UCSD-AML1 (cell line): ENCODE results near the gene CNOT6.
"Not testable (repeated sequence)": the region's sequence is repeated elsewhere in the genome, so short reads cannot be mapped to it uniquely, and the experiment has no call there.

Experiments
- DNase-seq: peaks from one replicate; lab custom pipeline; 2025; ENCODE audit not compliant: unreplicated experiment; lab: John Stamatoyannopoulos, UW

CNOT6 gene

DNA sequence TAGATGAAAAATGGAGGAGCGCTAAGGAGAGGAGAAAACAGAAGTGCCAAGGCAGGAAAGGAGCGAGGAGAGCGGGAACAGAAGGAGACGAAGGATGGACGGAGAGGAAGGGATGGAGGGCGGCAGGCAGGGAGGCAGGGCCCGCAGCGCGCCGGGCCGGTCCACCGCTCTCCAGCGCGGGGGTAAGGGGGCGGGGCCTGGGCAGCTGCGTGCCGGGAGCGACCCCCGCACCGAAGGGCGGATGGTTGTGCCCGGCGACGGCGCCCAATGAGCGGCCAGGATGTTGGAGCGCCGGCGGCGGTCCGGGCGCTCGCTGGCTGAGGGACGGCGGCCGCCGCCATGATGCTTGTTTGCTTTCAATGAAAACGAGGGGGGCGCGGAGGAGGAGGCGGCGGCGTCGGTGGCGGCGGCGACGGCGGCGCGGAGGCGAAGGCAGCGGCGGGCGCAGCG, at the start of gene CNOT6:
Gene CNOT6 (plus strand): TSS at position 320 of the 450 bp plus-strand sequence. CDS start 34,898 bp downstream, outside the sequence.
- DNase-seq, result peak; percentile 95

DNA sequence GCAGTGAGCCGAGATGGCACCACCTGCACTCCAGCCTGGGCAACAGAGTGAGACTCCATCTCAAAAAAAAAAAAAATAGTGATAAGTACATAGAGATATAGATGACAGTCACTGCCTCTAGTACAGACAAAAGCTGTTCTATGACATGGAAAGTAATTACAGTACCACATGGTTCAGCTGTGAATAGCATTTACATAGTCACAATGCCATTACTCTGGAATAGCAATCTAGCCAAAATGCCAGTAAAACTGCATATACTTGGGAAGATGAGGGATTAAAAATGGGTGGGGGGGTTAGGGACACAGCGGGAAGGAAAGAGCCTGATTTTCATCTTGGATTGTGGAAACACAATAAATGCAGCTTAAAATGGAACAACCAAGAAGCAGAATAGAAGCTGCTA, 39.4 kb upstream of the CNOT6 start:
- no peak for DNase-seq

DNA sequence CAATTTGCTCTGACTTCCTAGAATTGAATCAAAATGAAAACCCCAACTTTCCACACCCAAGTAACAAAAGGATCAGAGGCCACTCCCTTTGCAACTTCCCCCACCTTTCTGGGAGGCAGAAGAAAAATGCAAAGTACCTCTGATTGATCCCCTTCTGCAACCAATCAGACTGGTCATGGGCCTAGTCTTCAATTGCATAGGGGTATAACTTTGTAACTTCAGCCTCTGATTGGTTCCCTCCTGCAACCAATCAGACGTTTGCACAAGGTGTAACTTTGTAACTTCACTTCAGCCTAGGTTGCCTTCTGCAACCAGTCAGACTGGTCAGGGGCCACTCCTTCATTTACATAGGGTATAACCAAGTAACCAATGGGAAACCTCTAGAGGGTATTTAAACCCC, 38.3 kb upstream of the CNOT6 start:
- no peak for DNase-seq

- no peak for DNase-seq
Observed at GRCh38 chr5:180456792-180457191, 37.4 kb upstream of the CNOT6 start.

DNA sequence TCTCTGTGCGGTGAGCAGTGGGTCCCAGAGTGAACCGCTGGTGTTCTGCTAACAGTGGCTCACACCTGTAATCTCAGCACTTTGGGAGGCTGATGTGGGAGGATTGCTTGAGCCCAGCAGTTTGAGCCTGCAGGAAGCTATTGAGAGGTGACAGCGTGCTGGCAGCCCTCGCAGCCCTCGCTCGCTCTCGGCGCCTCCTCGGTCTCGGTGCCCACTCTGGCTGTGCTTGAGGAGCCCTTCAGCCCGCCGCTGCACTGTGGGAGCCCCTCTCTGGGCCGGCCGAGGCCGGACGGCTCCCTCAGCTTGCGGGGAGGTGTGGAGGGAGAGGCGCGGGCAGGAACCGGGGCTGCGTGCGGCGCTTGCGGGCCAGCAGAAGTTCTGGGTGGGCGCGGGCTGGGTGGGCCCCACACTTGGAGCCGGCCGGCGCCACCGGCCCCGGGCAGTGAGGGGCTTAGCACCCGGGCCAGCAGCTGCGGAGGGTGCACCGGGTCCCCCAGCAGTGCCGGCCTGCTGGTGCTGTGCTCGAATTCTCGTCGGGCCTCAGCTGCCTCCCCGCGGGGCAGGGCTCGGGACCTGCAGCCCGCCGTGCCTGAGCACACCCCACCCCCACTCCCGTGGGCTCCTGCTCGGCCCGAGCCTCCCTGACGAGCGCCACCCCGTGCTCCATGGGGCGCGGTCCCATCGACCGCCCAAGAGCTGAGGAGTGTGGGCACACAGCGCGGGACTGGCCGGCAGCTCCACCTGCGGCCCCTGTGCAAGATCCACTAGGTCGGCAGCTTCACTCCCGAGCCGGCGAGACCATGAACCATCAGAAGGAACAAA, 35.1 kb upstream of the CNOT6 start:
- not testable (repeated sequence) for DNase-seq

GRCh38 chr5:180459674-180460142, 34.5 kb upstream of the CNOT6 start:
- not testable (repeated sequence) for DNase-seq

GRCh38 chr5:180460834-180461233, 33.3 kb upstream of the CNOT6 start:
- DNase-seq, result no peak

- no peak for DNase-seq
Observed at GRCh38 chr5:180461303-180461702, 32.9 kb upstream of the CNOT6 start.

- no peak for DNase-seq
Observed at GRCh38 chr5:180463216-180463900, 30.8 kb upstream of the CNOT6 start.

DNA sequence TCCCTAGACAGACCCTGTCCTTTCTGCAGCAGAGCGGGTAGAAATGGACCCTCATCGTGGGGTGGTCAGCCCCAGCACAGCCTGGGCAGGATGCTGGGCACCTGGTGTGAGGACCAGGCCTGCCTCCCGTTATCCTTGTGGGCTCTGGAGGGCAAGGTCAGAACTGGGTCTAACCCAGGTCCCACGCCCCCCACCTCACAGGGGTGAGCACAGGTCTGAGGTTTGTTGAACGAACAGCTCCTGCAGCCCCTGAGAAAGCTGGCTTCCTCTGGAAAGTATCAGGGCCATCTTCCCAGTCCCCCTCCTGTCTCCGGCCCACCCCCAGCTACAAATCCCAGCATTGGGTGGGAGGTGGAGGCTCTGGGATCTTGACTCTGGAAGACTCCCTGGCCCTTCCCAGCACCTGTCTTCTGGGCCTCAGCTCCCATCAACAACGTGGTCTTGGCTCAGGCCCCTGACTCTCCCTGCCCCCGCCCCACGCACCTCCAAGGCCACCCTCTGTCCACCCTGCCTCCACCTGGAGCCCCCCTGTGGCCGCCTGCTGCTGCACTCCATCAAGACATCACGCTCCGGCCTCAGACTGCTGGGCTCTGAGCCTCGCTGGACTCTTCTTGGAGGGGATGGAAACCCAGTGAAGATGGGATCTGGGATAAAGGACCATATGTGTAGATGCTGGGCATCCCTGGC, 30.1 kb upstream of the CNOT6 start:
- no peak for DNase-seq

- DNase-seq, result no peak
Observed at GRCh38 chr5:180464603-180464970, 29.6 kb upstream of the CNOT6 start.

GRCh38 chr5:180465052-180465451, 29.1 kb upstream of the CNOT6 start:
- DNase-seq, result not testable (repeated sequence)

- no peak for DNase-seq
Observed at GRCh38 chr5:180466316-180466715, 27.9 kb upstream of the CNOT6 start.

GRCh38 chr5:180467028-180467975, 26.9 kb upstream of the CNOT6 start:
- DNase-seq, result no peak

- DNase-seq, result no peak
Observed at GRCh38 chr5:180467989-180468731, 26.0 kb upstream of the CNOT6 start.

- DNase-seq, result no peak
Observed at GRCh38 chr5:180468732-180469585, 25.2 kb upstream of the CNOT6 start.

GRCh38 chr5:180469586-180469865, 24.7 kb upstream of the CNOT6 start:
- no peak for DNase-seq

DNA sequence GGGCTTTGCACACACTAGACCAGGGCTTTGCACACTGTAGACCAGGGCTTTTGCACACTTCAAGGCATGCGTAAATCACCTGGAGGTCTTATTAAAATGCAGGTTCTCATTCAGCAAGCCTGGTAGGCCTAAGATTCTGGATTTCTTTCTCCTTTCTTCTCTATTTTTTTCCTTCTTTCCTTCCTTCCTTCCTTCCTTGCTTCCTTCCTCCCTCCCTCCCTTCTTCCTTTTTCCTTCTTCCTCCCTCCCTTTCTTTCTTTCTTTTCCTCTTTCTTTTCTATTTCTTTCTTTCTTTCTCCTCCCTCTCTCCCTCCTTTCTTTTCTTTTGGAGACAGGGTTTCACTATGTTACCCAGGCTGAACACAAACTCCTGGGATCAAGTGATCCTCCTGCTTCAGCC, 24.3 kb upstream of the CNOT6 start:
- DNase-seq, result no peak

- DNase-seq, result no peak
Observed at GRCh38 chr5:180470361-180470760, 23.8 kb upstream of the CNOT6 start.
